Rectal smooth muscle tissue (tissue), 1 donor: Measurements from ENCODE around the gene OR52B4.
"Not testable (repeated sequence)": the region's sequence is repeated elsewhere in the genome, so short reads cannot be mapped to it uniquely, and the experiment has no call there.

ENCODE experiments used
- H3K27ac ChIP-seq: one replicate; pipeline ENCODE4 v1.7.0; 2013; ENCODE audit warnings: low read depth, low read length, inconsistent platforms
- H3K27me3 ChIP-seq: one replicate; pipeline ENCODE4 v1.7.0; 2013; ENCODE audit warnings: low read length; ENCODE audit not compliant: control insufficient read depth, insufficient read depth
- H3K36me3 ChIP-seq: one replicate; pipeline ENCODE4 v1.7.0; 2013; ENCODE audit warnings: low read length; ENCODE audit not compliant: control insufficient read depth, insufficient read depth
- H3K4me1 ChIP-seq: one replicate; pipeline ENCODE4 v1.7.0; 2013; ENCODE audit warnings: low read length; ENCODE audit not compliant: control insufficient read depth, insufficient read depth
- H3K4me3 ChIP-seq: one replicate; pipeline ENCODE4 v1.7.0; 2013; ENCODE audit warnings: low read length
- H3K9ac ChIP-seq: one replicate; pipeline ENCODE4 v1.7.0; 2013; ENCODE audit warnings: low read length

The OR52B4 gene

GRCh38 chr11:4345366-4345765 is 22.8 kb downstream of the OR52B4 start:
- not testable (repeated sequence) for H3K27me3 ChIP-seq, H3K4me1 ChIP-seq, H3K36me3 ChIP-seq, H3K9ac ChIP-seq, H3K4me3 ChIP-seq, H3K27ac ChIP-seq

GRCh38 chr11:4334356-4334755 is 33.8 kb downstream of the OR52B4 start:
- not testable (repeated sequence) for H3K4me3 ChIP-seq, H3K36me3 ChIP-seq, H3K4me1 ChIP-seq, H3K27me3 ChIP-seq, H3K27ac ChIP-seq, H3K9ac ChIP-seq
